H1 (cell line): ENCODE results near the gene NT5C1A. TPM values are rescaled to one million over a fixed set of nuclear protein-coding genes. Genes with fewer than 3 reads are reported as not detected.

Source experiments
- SP1 ChIP-seq: IDR thresholded peaks from 2 replicates; pipeline ENCODE4 v1.6.1; 2011; ENCODE audit warnings: low read depth, low read length
- SP2 ChIP-seq: IDR thresholded peaks from 2 replicates; pipeline ENCODE4 v1.6.1; 2012; ENCODE audit warnings: mild to moderate bottlenecking, low read length, inconsistent platforms
- polyA plus RNA-seq, 7 experiments: library from polyadenylated mRNA; depleted of rRNA in 3 of 7; stranded (reverse) in 5 of 7; unstranded in 2 of 7; fragments of >200 nt in 5 of 7; fragments of 200-250 nt in 2 of 7; gene quantifications; 1 replicate in 5 of 7; 2 replicates in 1 of 7; 4 replicates in 1 of 7; pipeline versions ENCODE4 v1.2.1 to v1.2.3, GENCODE V29; 2011 to 2013; ENCODE audit warnings: missing spikeins in 2 of 7, mixed read lengths in 2 of 7
- total RNA-seq: library from RNA; stranded (reverse); fragmentation: NEBNext Ultra II Directional; extraction: Animal tissue kit (Norgen Biotek cat#: 25700); gene quantifications from 2 replicates; pipeline ENCODE4 v1.2.1, GENCODE V29; 2021

NT5C1A gene
- total and polyA plus RNA-seq, 2 of the 8 experiments (the other 6 are each of a cell fraction or from before 2014, with no cell fraction given), result not detected

DNA sequence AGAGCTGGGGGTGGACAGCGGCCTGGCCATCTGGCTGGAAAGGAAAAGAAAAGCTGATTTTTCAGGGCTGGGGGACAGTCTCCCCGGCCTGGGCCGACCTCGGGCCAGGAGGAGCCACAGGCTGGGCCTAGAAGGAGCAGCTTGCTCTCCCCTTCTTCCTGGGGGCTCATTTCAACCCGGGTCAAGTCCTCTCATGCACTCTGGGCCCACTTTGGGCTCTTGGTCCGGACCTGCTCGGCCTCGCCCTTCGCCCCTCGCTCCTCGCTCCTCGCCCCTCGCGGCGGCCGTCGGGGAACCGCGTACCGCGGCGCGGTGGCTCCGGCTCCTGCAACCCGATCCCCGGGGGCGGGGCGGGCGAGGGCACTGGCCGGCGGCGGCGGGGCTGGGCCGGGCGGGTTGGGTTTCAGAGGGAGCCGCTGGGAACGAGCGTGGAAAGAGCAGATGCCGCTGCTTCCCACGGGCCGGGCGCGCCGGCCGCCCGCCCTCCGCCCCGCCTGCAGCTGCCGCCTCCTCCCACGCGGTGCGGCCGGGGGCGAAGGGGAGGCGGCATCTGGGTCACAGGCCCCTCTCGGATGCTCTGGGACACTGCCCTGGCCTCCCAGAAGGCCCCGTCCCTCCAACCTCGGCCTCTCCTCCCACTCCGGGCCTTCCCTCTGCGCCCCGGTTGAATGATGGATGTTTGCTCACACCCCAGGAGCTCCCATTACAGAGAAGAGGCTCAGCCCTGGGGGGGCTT, 39.1 kb downstream of the NT5C1A start (continued):
- TF ChIP-seq SP2 (no peak), SP1 (no peak)
